ENCODE results near the gene AK2.
"Not testable (repeated sequence)": the region's sequence is repeated elsewhere in the genome, so short reads cannot be mapped to it uniquely, and the experiment has no call there.

AK2 gene

DNA sequence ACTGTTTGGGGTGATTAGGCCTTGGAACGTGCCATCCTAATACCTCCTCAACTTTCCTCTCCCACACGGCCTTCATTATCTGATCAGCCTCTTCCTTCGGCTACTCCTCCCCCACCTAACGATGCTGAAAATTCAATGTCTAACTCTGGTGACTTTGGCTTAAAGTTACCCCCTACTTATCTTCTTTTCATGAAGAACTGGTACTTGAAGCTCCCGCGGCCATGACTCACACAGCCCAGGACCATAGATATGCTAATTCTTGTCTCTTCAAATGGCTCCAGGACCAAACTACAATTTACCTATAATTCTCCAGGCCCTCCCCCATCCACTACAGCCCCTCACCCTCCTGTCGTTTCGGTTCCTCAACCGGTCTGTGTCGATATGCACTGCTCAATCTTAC lies 28.6 kb upstream of the AK2 start:
- in situ Hi-C loops (cut with HindIII; ENCODE audit: low sequenced_read_pairs) = no loop called here
- no peak overlapping the region for H3K4me3 ChIP-seq (ENCODE audit: low read depth, low read length)
- TF ChIP-seq, protein P1, sequence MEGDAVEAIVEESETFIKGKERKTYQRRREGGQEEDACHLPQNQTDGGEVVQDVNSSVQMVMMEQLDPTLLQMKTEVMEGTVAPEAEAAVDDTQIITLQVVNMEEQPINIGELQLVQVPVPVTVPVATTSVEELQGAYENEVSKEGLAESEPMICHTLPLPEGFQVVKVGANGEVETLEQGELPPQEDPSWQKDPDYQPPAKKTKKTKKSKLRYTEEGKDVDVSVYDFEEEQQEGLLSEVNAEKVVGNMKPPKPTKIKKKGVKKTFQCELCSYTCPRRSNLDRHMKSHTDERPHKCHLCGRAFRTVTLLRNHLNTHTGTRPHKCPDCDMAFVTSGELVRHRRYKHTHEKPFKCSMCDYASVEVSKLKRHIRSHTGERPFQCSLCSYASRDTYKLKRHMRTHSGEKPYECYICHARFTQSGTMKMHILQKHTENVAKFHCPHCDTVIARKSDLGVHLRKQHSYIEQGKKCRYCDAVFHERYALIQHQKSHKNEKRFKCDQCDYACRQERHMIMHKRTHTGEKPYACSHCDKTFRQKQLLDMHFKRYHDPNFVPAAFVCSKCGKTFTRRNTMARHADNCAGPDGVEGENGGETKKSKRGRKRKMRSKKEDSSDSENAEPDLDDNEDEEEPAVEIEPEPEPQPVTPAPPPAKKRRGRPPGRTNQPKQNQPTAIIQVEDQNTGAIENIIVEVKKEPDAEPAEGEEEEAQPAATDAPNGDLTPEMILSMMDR (IDR thresholded peaks at IDR 0.05; ENCODE audit: low read depth, low read length) = no peak
- DNase-seq (ENCODE audit: low read depth, low spot score) = no peak

DNA sequence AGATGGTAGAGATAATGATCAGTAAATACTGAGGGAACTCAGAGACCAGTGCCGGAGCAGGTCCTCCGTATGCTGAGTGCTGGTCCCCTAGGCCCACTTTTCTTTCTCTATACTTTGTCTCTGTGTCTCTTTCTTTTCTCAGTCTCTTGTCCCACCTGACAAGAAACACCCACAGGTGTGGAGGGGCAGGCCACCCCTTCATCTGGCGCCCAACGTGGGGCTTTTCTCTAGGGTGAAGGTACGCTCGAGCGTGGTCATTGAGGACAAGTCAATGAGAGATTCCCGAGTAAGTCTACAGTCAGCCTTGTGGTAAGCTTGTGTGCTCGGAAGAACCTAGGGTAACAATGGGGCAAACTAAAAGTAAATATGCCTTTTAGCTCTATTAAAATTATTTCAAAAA lies 27.6 kb upstream of the AK2 start:
- DNase-seq (ENCODE audit: low read depth, low spot score); H3K4me3 ChIP-seq (ENCODE audit: low read depth, low read length); in situ Hi-C loops (cut with HindIII; ENCODE audit: low sequenced_read_pairs): not testable (repeated sequence)

DNA sequence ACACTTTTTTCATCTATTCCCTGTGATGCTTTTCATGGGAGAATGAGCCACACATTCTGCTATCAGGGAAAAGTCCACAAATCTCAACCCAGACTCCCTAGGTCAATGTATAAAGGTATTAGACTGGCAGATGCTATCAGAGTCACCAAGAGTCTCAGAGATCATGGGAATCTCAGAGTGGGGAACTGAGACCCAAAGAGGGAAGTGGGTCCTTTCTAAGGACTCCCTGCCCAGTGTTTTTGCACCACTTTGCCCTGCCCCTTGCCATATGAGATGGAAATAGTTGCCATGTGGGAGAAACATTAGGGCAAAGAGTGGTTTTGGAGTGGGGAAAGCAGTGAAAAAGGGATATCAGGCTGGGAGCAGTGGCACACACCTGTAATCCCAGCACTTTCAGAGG lies 25.2 kb upstream of the AK2 start:
- TF ChIP-seq, protein P1 (IDR thresholded peaks at IDR 0.05; ENCODE audit: low read depth, low read length) = no peak
- no peak for DNase-seq (ENCODE audit: low read depth, low spot score)
- in situ Hi-C loops (cut with HindIII; ENCODE audit: low sequenced_read_pairs) = no loop called here
- no peak overlapping the region for H3K4me3 ChIP-seq (ENCODE audit: low read depth, low read length)

DNA sequence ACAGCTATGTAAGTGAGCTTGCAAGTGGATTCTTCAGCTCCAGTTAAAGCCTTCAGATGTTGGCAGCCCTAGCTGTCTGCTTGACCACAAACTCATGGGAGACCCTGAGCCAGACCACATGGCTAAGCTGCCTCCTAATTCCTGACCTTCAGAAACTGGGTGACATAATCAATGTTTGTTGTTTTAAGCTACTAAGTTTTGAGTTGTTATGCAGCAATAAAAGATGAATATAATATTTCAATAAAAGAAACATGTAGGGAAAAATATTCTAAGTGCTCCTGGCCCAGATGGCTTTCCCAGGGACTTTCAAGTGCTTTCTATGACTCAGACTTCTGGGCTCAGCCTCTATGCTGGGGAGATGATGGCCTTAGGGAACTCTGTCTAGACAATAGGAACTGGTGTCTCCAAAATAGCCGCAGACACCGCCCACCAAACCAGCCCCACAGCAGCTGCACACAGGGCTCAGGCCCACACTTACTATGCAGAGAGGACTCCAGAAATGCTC lies 23.9 kb upstream of the AK2 start:
- TF ChIP-seq, protein P1 (IDR thresholded peaks at IDR 0.05; ENCODE audit: low read depth, low read length) = no peak
- DNase-seq (ENCODE audit: low read depth, low spot score) = peak; percentile 92
- in situ Hi-C loops (cut with HindIII; ENCODE audit: low sequenced_read_pairs) = no loop called here
- H3K4me3 ChIP-seq (ENCODE audit: low read depth, low read length) = no peak overlapping the region

DNA sequence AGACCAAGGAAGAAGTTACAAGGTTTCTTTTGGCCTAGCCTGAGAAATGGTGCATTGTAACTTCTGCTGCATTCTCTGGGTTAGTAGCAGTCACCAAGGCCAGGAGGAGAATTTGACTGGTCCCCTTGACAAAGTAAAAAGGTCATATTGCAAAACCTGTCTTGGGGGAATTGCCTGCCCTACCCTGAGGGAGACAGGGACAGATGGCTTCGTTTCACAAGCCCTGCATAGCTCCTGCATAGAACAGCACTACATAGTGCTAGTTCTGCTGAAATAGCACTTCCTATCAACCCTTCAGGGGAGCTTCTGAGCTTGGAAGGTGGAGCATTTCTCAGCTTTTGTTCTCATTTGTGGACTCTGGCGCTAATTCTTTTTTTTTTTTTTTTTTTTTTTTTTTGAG lies 20.4 kb upstream of the AK2 start:
- TF ChIP-seq, protein P1 (IDR thresholded peaks at IDR 0.05; ENCODE audit: low read depth, low read length) = no peak
- H3K4me3 ChIP-seq (ENCODE audit: low read depth, low read length) = no peak overlapping the region
- in situ Hi-C loops (cut with HindIII; ENCODE audit: low sequenced_read_pairs) = no loop called here
- DNase-seq (ENCODE audit: low read depth, low spot score) = no peak

DNA sequence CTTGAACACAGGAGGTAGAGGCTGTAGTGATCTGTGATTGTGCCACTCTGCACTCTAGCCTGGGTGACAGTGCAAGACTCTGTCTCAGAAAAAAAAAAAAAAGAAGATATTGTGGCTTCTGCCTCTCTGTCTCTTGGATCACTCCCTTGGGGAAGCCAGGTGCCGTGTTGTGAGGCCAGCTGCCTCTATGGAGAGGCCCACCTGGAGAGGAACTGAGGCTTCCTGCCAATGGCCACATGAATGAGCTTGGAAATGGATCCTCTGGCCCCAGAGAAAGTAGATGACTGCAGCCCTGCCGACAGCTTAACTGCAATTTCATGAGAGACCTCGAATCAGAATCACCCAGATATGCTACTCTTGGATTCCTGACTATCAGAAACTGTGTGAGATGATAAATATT lies 19.7 kb upstream of the AK2 start:
- in situ Hi-C loops (cut with HindIII; ENCODE audit: low sequenced_read_pairs) = no loop called here
- DNase-seq (ENCODE audit: low read depth, low spot score) = no peak
- TF ChIP-seq, protein P1 (IDR thresholded peaks at IDR 0.05; ENCODE audit: low read depth, low read length) = no peak
- no peak overlapping the region for H3K4me3 ChIP-seq (ENCODE audit: low read depth, low read length)

DNA sequence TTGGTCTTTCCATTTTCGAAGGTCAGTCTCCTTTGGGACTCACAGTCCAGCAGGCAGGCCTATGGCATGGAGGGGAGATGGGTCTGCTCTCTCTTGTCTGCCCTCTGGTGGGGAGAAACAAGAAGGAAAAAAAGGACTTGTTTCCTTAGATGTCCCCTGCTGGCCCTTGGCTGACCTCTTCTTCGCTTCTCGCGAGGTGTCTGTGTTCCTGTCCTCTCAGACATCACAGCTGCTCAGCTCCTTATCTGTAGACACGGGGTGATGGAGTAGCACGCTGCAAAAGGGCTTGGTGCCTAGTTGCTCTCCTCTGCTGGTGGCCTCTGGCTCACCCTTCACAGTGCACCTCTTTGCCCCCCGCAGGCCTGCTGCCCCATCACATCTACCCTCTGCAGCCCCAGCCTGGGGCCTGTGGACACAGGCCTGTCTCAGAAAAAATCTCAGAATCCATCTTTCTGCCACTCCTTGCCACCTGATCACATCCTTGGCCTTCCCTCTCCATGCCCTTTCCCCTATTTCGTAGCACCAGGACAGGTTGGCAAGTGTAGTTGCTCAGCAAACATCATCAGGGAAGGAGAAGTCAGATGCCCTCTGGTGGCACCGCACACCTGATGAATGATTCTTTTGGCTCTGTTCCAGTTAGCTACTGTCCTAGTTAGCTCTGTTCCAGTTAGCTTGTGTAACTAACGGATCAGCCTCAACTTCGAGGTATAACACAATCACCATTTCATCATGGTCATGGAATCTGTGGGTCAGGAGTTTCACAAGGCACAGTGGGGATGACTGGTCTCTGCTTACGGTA lies 18.7 kb upstream of the AK2 start:
- H3K4me3 ChIP-seq (ENCODE audit: low read depth, low read length) = no peak overlapping the region
- DNase-seq (ENCODE audit: low read depth, low spot score) = peak; percentile 84
- in situ Hi-C loops (cut with HindIII; ENCODE audit: low sequenced_read_pairs) = no loop called here
- TF ChIP-seq, protein P1 (IDR thresholded peaks at IDR 0.05; ENCODE audit: low read depth, low read length) = peak; percentile 76
